HG03045 (cell line): ENCODE results near the gene HHATL.

ENCODE experiments used
- ATAC-seq: cut with Tn5 transposase; IDR thresholded peaks from one replicate; pipeline ENCODE4 v1.9.1; 2021; ENCODE audit warnings: mild to moderate bottlenecking, moderate library complexity; ENCODE audit not compliant: unreplicated experiment

HHATL gene

GRCh38 chr3:42702066-42702951 is at the start of gene HHATL:
Gene HHATL (minus strand): TSS chr3:42702798. CDS start chr3:42700826, 1,972 bp downstream.
- ATAC-seq: no peak

- no peak for ATAC-seq
Observed at GRCh38 chr3:42751609-42752008, 49.0 kb upstream of the HHATL start.

- ATAC-seq: no peak
Observed at GRCh38 chr3:42750834-42751233, 48.2 kb upstream of the HHATL start.

GRCh38 chr3:42749753-42750231 is 47.2 kb upstream of the HHATL start:
- ATAC-seq: no peak

- ATAC-seq: no peak
Observed at GRCh38 chr3:42749025-42749752, 46.6 kb upstream of the HHATL start.

GRCh38 chr3:42747581-42747980 is 45.0 kb upstream of the HHATL start:
- ATAC-seq: no peak

GRCh38 chr3:42746455-42747450 is 44.2 kb upstream of the HHATL start:
- no peak for ATAC-seq

GRCh38 chr3:42745776-42746454 is 43.3 kb upstream of the HHATL start:
- ATAC-seq: no peak

- no peak for ATAC-seq
Observed at GRCh38 chr3:42745291-42745745, 42.7 kb upstream of the HHATL start.

- no peak for ATAC-seq
Observed at GRCh38 chr3:42743204-42743995, 40.8 kb upstream of the HHATL start.

- ATAC-seq: no peak
Observed at GRCh38 chr3:42742688-42743087, 40.1 kb upstream of the HHATL start.

- no peak for ATAC-seq
Observed at GRCh38 chr3:42742259-42742658, 39.7 kb upstream of the HHATL start.

- no peak for ATAC-seq
Observed at GRCh38 chr3:42741796-42742195, 39.2 kb upstream of the HHATL start.

GRCh38 chr3:42739401-42740158 is 37.0 kb upstream of the HHATL start:
- no peak for ATAC-seq

- ATAC-seq: no peak
Observed at GRCh38 chr3:42736531-42736930, 33.9 kb upstream of the HHATL start.

- ATAC-seq: no peak
Observed at GRCh38 chr3:42736081-42736480, 33.5 kb upstream of the HHATL start.

- no peak for ATAC-seq
Observed at GRCh38 chr3:42735615-42736014, 33.0 kb upstream of the HHATL start.

GRCh38 chr3:42735019-42735418 is 32.4 kb upstream of the HHATL start:
- ATAC-seq: no peak
